ENCODE data around the gene SLC6A13.

SLC6A13 gene

GRCh38 chr12:212715-213526 lies 49.7 kb downstream of the SLC6A13 start:
- peak in 1 of 2 experiments; percentile 23 for DNase-seq

GRCh38 chr12:212415-212714 lies 50.3 kb downstream of the SLC6A13 start:
- DNase-seq = no peak

GRCh38 chr12:211639-212414 lies 50.8 kb downstream of the SLC6A13 start:
- no peak for DNase-seq

- no peak for DNase-seq
These were observed 51.5 kb downstream of the SLC6A13 start for GRCh38 chr12:211142-211465.

GRCh38 chr12:210277-211141 lies 52.1 kb downstream of the SLC6A13 start:
- no peak for DNase-seq

- no peak for DNase-seq
These were observed 52.8 kb downstream of the SLC6A13 start for GRCh38 chr12:209851-210250.

- no peak for DNase-seq
These were observed 53.4 kb downstream of the SLC6A13 start for GRCh38 chr12:209246-209645.

- DNase-seq = no peak
These were observed 53.8 kb downstream of the SLC6A13 start for GRCh38 chr12:208813-209212.

GRCh38 chr12:207804-208203 lies 54.8 kb downstream of the SLC6A13 start:
- no peak for DNase-seq

- no peak for DNase-seq
These were observed 55.7 kb downstream of the SLC6A13 start for GRCh38 chr12:206746-207440.

- no peak for DNase-seq
These were observed 57.6 kb downstream of the SLC6A13 start for GRCh38 chr12:205026-205425.

GRCh38 chr12:204261-204678 lies 58.4 kb downstream of the SLC6A13 start:
- no peak for DNase-seq

- no peak for DNase-seq
These were observed 59.0 kb downstream of the SLC6A13 start for GRCh38 chr12:203462-204260.

- no peak for DNase-seq
These were observed 59.6 kb downstream of the SLC6A13 start for GRCh38 chr12:203074-203461.

- no peak for DNase-seq
These were observed 60.4 kb downstream of the SLC6A13 start for GRCh38 chr12:202081-202731.

- no peak for DNase-seq
These were observed 61.3 kb downstream of the SLC6A13 start for GRCh38 chr12:201361-201760.

- DNase-seq = no peak
These were observed 63.9 kb downstream of the SLC6A13 start for GRCh38 chr12:198705-199104.

- no peak for DNase-seq
These were observed 64.5 kb downstream of the SLC6A13 start for GRCh38 chr12:197911-198695.

GRCh38 chr12:197347-197746 lies 65.3 kb downstream of the SLC6A13 start:
- no peak for DNase-seq

GRCh38 chr12:196436-196835 lies 66.2 kb downstream of the SLC6A13 start:
- DNase-seq = no peak

- DNase-seq = no peak
These were observed 66.7 kb downstream of the SLC6A13 start for GRCh38 chr12:195951-196350.

All from NCI-H446 (cell line).